HepG2 (cell line): ENCODE results near the gene HLA-DMB. TPM values are rescaled to one million over a fixed set of nuclear protein-coding genes. Genes with fewer than 3 reads are reported as not detected.

Experiments
- ETV5 ChIP-seq: IDR thresholded peaks from 2 replicates; pipeline ENCODE4 v1.6.1; 2018; ENCODE audit warnings: missing biosample characterization, missing genetic modification reagents, inconsistent platforms, borderline replicate concordance
- HIVEP1 ChIP-seq: sonication (generic); formaldehyde crosslinking; IDR thresholded peaks from 2 replicates; pipeline ENCODE4 v1.4.0; 2020; ENCODE audit warnings: mild to moderate bottlenecking, missing genetic modification reagents
- MED8 ChIP-seq: sonication (generic); formaldehyde crosslinking; IDR thresholded peaks from 2 replicates; pipeline ENCODE4 v1.8.1; 2023; ENCODE audit warnings: mild to moderate bottlenecking, missing genetic modification reagents; ENCODE audit not compliant: insufficient replicate concordance
- MXI1 ChIP-seq: IDR thresholded peaks from 3 replicates; pipeline ENCODE4 v1.6.1; 2012; ENCODE audit warnings: low read depth, low read length, inconsistent platforms, borderline replicate concordance
- NR3C1 ChIP-seq: sonication (generic); formaldehyde crosslinking; IDR thresholded peaks from 2 replicates; pipeline ENCODE4 v1.4.0; 2020; ENCODE audit warnings: missing genetic modification reagents
- STAG1 ChIP-seq: sonication (generic); formaldehyde crosslinking; IDR thresholded peaks from 2 replicates; pipeline ENCODE4 v1.4.0; 2020; ENCODE audit warnings: missing genetic modification reagents
- ZMYM4 ChIP-seq: sonication (generic); formaldehyde crosslinking; IDR thresholded peaks from 2 replicates; pipeline ENCODE4 v1.8.1; 2023; ENCODE audit warnings: mild to moderate bottlenecking, missing genetic modification reagents
- ZNF10 ChIP-seq: sonication (generic); formaldehyde crosslinking; IDR thresholded peaks from 2 replicates; pipeline ENCODE4 v1.4.0; 2020; ENCODE audit warnings: mild to moderate bottlenecking, low read depth, missing genetic modification reagents, borderline replicate concordance
- ZNF3 ChIP-seq: IDR thresholded peaks from 2 replicates; pipeline ENCODE4 v1.7.0; 2017; ENCODE audit warnings: inconsistent platforms
- ZNF629 ChIP-seq: sonication (generic); formaldehyde crosslinking; conservative IDR thresholded peaks from 2 replicates; pipeline ENCODE4 v1.5.0; 2020; ENCODE audit warnings: missing genetic modification reagents
- ZSCAN20 ChIP-seq: sonication (generic); formaldehyde crosslinking; IDR thresholded peaks from 2 replicates; pipeline ENCODE4 v1.4.0; 2020; ENCODE audit warnings: missing genetic modification reagents, mild to moderate bottlenecking, borderline replicate concordance
- polyA plus RNA-seq, 8 experiments: library from polyadenylated mRNA; depleted of rRNA in 3 of 8; stranded (reverse) in 7 of 8; unstranded in 1 of 8; fragments of >200 nt; fragmentation: Illumina TruSeq in 4 of 8; extraction: Trizol in 4 of 8; gene quantifications; 2 replicates each; pipeline versions ENCODE4 v1.2.1 to v1.2.3, GENCODE V29; 2011 to 2016; ENCODE audit warnings: low read depth in 4 of 8, missing spikeins in 1 of 8, mixed read lengths in 1 of 8; ENCODE audit not compliant: insufficient read depth in 1 of 8
- total RNA-seq, 5 experiments: library from RNA; depleted of rRNA; stranded (reverse); fragments of >200 nt; fragmentation: Illumina TruSeq; extraction: Trizol; gene quantifications; 2 replicates each; pipeline ENCODE4 v1.2.3, GENCODE V29; 2016; ENCODE audit warnings: low read depth in 1 of 5
- TF ChIP-seq, protein P1 (sequence below): sonication (generic); formaldehyde crosslinking; IDR thresholded peaks from 2 replicates; pipeline ENCODE4 v1.8.0; 2023; ENCODE audit warnings: mild to moderate bottlenecking, missing genetic modification reagents
- TF ChIP-seq, protein P2 (sequence below): sonication (generic); formaldehyde crosslinking; IDR thresholded peaks from 2 replicates; pipeline ENCODE4 v1.4.0; 2020; ENCODE audit warnings: missing genetic modification reagents, borderline replicate concordance

The HLA-DMB gene
- total and polyA plus RNA-seq, 2 of the 13 experiments (the other 11 are each of a cell fraction or from before 2014, with no cell fraction given) = not detected

DNA sequence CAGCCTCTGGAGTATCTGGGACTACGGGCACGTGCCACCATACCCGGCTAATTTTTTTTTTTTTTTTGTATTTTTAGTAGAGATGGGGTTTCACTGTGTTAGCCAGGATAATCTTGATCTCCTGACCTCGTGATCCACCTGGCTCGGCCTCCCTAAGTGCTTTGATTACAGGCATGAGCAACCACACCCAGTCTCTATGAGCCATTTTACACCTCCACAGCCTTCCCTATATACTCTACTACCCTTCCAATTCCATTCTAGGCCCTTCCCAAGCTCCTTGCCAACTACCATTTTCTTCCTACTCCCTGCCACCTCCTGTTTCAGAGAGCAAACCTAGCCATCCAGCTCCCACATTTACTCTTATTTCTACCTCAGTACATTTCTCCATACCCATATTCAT is 19.7 kb upstream of the HLA-DMB start (continued):
- TF ChIP-seq ZSCAN20 (CRISPR knock-in tag) = no peak
- no peak for TF ChIP-seq MED8 (CRISPR knock-in tag)
- TF ChIP-seq ZNF10 (CRISPR knock-in tag) = no peak
- TF ChIP-seq MXI1 = no peak
- no peak for TF ChIP-seq ZNF3 (CRISPR knock-in tag)
- TF ChIP-seq STAG1 = no peak
- TF ChIP-seq ZNF629 = no peak
- TF ChIP-seq, protein P1, sequence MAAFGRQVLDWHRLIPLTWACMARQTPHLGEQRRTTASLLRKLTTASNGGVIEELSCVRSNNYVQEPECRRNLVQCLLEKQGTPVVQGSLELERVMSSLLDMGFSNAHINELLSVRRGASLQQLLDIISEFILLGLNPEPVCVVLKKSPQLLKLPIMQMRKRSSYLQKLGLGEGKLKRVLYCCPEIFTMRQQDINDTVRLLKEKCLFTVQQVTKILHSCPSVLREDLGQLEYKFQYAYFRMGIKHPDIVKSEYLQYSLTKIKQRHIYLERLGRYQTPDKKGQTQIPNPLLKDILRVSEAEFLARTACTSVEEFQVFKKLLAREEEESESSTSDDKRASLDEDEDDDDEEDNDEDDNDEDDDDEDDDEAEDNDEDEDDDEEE (CRISPR knock-in tag) = no peak
- no peak for TF ChIP-seq ETV5 (CRISPR knock-in tag)
- TF ChIP-seq NR3C1 (CRISPR knock-in tag) = no peak
- no peak for TF ChIP-seq ZMYM4 (CRISPR knock-in tag)
- TF ChIP-seq HIVEP1 (CRISPR knock-in tag) = no peak
- TF ChIP-seq, protein P2, sequence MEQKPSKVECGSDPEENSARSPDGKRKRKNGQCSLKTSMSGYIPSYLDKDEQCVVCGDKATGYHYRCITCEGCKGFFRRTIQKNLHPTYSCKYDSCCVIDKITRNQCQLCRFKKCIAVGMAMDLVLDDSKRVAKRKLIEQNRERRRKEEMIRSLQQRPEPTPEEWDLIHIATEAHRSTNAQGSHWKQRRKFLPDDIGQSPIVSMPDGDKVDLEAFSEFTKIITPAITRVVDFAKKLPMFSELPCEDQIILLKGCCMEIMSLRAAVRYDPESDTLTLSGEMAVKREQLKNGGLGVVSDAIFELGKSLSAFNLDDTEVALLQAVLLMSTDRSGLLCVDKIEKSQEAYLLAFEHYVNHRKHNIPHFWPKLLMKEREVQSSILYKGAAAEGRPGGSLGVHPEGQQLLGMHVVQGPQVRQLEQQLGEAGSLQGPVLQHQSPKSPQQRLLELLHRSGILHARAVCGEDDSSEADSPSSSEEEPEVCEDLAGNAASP (CRISPR knock-in tag) = no peak
